ENCODE measurements around the gene INHA. TPM values are rescaled to one million over a fixed set of nuclear protein-coding genes. Genes with fewer than 3 reads are reported as not detected.

Gene INHA, protein sequence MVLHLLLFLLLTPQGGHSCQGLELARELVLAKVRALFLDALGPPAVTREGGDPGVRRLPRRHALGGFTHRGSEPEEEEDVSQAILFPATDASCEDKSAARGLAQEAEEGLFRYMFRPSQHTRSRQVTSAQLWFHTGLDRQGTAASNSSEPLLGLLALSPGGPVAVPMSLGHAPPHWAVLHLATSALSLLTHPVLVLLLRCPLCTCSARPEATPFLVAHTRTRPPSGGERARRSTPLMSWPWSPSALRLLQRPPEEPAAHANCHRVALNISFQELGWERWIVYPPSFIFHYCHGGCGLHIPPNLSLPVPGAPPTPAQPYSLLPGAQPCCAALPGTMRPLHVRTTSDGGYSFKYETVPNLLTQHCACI
- not detected for total RNA-seq (ENCODE audit: unreplicated experiment)
- long read RNA-seq = 0 reads

DNA sequence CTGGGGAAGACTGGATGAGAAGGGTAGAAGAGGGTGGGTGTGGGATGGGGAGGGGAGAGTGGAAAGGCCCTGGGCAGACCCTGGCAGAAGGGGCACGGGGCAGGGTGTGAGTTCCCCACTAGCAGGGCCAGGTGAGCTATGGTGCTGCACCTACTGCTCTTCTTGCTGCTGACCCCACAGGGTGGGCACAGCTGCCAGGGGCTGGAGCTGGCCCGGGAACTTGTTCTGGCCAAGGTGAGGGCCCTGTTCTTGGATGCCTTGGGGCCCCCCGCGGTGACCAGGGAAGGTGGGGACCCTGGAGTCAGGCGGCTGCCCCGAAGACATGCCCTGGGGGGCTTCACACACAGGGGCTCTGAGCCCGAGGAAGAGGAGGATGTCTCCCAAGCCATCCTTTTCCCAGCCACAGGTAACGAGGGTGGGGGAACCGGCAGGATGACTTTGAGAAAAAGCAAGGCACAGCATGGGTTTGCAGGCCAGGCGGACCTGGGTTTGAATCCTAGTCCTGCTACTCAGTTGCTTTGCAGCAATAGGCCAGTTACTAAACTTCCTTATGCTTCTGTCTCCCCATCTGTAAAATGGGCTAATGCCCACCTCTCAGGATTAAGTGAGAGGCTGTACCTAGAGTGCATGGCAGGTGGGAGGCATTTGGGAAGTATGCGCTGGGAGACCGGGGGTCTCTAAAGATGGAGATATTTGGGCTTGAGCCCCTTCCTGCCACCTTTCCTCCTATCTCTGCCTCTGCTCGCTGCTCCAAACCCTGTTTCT, at the start of gene INHA:
INHA (plus strand) TSS at position 74 of the 765 bp plus-strand sequence; CDS start at position 139, 65 bp downstream.
- Mint-ChIP-seq H3K4me1 (ENCODE audit: unreplicated experiment) (peaks cover 19% of the 10 kb centered on the region), H3K9me3 (ENCODE audit: unreplicated experiment) (no peaks in the 10 kb centered on the region), H3K27me3 (ENCODE audit: unreplicated experiment) (peaks cover 32% of the 10 kb centered on the region), H3K4me3 (ENCODE audit: unreplicated experiment) (peak within 1 kb of the TSS; percentile 89), H3K36me3 (ENCODE audit: low read depth, unreplicated experiment) (peaks cover 11% of the 10 kb centered on the region), H3K27ac (ENCODE audit: unreplicated experiment) (peak within 1 kb of the TSS; percentile 17)
- TF ChIP-seq, protein P1, sequence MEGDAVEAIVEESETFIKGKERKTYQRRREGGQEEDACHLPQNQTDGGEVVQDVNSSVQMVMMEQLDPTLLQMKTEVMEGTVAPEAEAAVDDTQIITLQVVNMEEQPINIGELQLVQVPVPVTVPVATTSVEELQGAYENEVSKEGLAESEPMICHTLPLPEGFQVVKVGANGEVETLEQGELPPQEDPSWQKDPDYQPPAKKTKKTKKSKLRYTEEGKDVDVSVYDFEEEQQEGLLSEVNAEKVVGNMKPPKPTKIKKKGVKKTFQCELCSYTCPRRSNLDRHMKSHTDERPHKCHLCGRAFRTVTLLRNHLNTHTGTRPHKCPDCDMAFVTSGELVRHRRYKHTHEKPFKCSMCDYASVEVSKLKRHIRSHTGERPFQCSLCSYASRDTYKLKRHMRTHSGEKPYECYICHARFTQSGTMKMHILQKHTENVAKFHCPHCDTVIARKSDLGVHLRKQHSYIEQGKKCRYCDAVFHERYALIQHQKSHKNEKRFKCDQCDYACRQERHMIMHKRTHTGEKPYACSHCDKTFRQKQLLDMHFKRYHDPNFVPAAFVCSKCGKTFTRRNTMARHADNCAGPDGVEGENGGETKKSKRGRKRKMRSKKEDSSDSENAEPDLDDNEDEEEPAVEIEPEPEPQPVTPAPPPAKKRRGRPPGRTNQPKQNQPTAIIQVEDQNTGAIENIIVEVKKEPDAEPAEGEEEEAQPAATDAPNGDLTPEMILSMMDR (IDR thresholded peaks at IDR 0.05; ENCODE audit: unreplicated experiment) = no peak
- DNase-seq (ENCODE audit: low spot score) = no peak

DNA sequence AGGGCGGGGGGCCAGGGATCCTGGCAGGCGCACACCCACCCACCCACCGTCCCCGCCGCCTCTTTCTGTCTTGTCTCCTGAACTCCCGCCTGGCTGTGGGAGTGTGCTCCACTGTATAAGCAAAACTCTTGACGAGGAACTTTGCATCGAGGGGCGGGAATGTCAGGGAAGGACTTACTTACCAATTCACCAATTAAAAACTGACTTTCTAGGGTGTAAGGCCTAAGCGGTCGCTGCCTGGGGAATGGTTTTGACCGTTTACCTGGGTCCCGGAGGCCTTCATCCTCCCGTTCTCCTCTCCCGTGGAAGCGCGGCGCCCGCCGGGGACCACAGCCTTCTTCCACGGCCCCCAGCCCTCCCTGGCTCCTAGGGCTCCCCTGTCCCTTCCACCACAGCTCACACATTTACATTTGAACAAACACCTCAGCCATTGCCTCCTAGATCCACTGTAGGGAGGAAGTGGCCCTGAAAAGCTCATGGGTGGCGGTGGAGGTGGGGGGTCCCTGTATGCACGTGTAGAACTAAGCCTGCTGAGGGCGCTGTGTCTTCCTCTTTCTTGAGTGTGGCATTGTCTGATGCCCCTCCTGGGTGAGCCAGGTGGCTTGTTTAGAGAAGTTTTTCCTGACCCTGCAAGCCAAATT, 49.0 kb upstream of the INHA start:
- Mint-ChIP-seq H3K9me3 (ENCODE audit: unreplicated experiment) (no peaks in the 10 kb centered on the region), H3K27me3 (ENCODE audit: unreplicated experiment) (peaks cover 30% of the 10 kb centered on the region), H3K27ac (ENCODE audit: unreplicated experiment) (no peak overlapping the region), H3K4me3 (ENCODE audit: unreplicated experiment) (no peak overlapping the region), H3K36me3 (ENCODE audit: low read depth, unreplicated experiment) (no peaks in the 10 kb centered on the region), H3K4me1 (ENCODE audit: unreplicated experiment) (peaks cover 37% of the 10 kb centered on the region)
- TF ChIP-seq, protein P1 (IDR thresholded peaks at IDR 0.05; ENCODE audit: unreplicated experiment) = peak; percentile 27
- no peak for DNase-seq (ENCODE audit: low spot score)

DNA sequence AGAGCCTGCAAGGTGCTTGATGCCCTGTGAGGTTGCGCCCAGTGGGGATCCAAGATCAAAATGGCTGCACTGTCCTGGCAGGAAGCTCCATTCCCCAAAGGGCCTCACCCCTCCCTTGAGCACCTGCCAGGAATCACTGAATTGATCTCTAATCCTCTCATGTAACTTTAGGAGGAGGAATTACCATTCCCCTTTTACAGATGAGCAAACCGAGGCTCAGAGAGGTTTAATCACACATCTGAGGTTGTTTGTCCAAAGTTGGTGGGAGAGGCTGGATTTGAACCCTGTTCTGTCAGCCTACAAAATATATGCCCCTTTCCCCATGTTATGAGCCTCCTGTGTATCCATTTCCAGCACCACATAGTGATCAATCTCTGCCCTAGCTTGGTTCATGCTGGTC, 47.3 kb upstream of the INHA start:
- TF ChIP-seq, protein P1 (IDR thresholded peaks at IDR 0.05; ENCODE audit: unreplicated experiment) = no peak
- Mint-ChIP-seq H3K36me3 (ENCODE audit: low read depth, unreplicated experiment) (no peaks in the 10 kb centered on the region), H3K27ac (ENCODE audit: unreplicated experiment) (no peak overlapping the region), H3K9me3 (ENCODE audit: unreplicated experiment) (no peaks in the 10 kb centered on the region), H3K4me1 (ENCODE audit: unreplicated experiment) (peaks cover 37% of the 10 kb centered on the region), H3K27me3 (ENCODE audit: unreplicated experiment) (peaks cover 29% of the 10 kb centered on the region), H3K4me3 (ENCODE audit: unreplicated experiment) (peak overlapping the region; percentile 33)
- DNase-seq (ENCODE audit: low spot score) = no peak

DNA sequence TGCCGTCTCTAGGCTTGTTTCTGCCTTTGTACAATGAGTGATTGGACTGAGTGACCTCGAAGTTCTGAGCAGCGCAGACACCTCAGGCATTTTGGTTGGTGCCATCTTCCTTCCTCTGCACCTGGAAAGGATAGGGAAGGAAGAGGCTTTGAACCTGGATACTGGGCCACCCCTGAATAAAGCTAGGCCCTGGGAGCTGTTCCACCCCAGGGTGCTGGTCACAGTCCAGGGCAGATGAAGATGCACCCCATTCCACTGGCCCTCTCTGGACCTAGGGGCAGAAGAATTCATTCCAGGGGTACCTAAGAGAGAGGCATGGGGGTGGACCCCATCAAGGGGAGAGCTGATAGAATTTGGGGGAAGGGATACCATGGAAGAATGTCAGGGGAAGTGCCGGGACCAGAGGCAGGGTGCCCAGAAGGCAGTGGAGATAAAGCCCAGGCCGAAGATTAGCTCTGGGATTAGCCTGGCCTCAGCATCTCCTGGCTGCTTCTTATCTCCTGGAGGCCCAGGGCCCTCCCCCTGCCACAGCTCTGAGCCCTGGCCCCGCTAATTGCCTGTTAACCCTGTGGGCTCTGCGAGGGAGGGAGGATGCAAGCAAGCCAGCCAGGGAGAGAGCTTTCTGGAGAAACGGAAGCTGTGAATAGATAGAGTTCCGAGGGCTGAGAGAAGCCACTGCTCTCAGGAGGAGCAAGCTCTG, 46.4 kb upstream of the INHA start:
- no peak overlapping the region for H3K27ac Mint-ChIP-seq (ENCODE audit: unreplicated experiment)
- H3K4me1 Mint-ChIP-seq (ENCODE audit: unreplicated experiment) = peaks cover 39% of the 10 kb centered on the region
- DNase-seq (ENCODE audit: low spot score) = no peak
- H3K4me3 Mint-ChIP-seq (ENCODE audit: unreplicated experiment) = no peak overlapping the region
- TF ChIP-seq, protein P1 (IDR thresholded peaks at IDR 0.05; ENCODE audit: unreplicated experiment) = no peak
- H3K27me3 Mint-ChIP-seq (ENCODE audit: unreplicated experiment) = peaks cover 32% of the 10 kb centered on the region
- H3K36me3 Mint-ChIP-seq (ENCODE audit: low read depth, unreplicated experiment) = no peaks in the 10 kb centered on the region
- no peaks in the 10 kb centered on the region for H3K9me3 Mint-ChIP-seq (ENCODE audit: unreplicated experiment)

All from endothelial cell (in vitro differentiated cells).